Measurements from ENCODE around the gene AUTS2. TPM values are rescaled to one million over a fixed set of nuclear protein-coding genes. Genes with fewer than 3 reads are reported as not detected.
A peak's percentile ranks its signal among the peaks of the same experiment; 100 is the strongest.

The AUTS2 gene
- total and polyA plus RNA-seq, 2 donors (not counting 1 experiment from before 2014, with no cell fraction given): 0.60 to 9.1 TPM

- no peaks in the 10 kb centered on the region for H3K4me1 ChIP-seq (ENCODE audit: control insufficient read depth, extremely low read depth, insufficient read depth, low read length)
- no peaks in the 10 kb centered on the region for H4K20me1 ChIP-seq (ENCODE audit: control insufficient read depth, extremely low read depth, insufficient read depth, low read length)
- H3K79me2 ChIP-seq (ENCODE audit: control insufficient read depth, insufficient read depth, low read length): no peaks in the 10 kb centered on the region
- no peak overlapping the region for H3K27ac ChIP-seq (ENCODE audit: insufficient read depth, low read length)
- DNase-seq (ENCODE audit: low read depth in 2 of 2): no peak
- no peak overlapping the region for H3K4me2 ChIP-seq (ENCODE audit: extremely low read depth, insufficient read depth, low read length)
- H2AFZ ChIP-seq (ENCODE audit: low read length): no peak overlapping the region
- H3K9ac ChIP-seq (ENCODE audit: insufficient read depth, low read length): no peak overlapping the region
- TF ChIP-seq EZH2 (IDR thresholded peaks at IDR 0.05; ENCODE audit: low read length, missing control alignments): no peak
- TF ChIP-seq CTCF (conservative IDR thresholded peaks at IDR 0.05 in 1 of 2, IDR thresholded peaks at IDR 0.05 in 1 of 2; ENCODE audit: low read depth in 1 of 2, low read length in 2 of 2): no peak
- no peaks in the 10 kb centered on the region for H3K27me3 ChIP-seq (ENCODE audit: control insufficient read depth, insufficient read depth, low read length)
- H3K36me3 ChIP-seq (ENCODE audit: control insufficient read depth, insufficient read depth, low read length): no peaks in the 10 kb centered on the region
- H3K4me3 ChIP-seq (replicated peaks in 1 of 4; ENCODE audit: control extremely low read depth in 1 of 4, insufficient read depth in 1 of 4, low read depth in 3 of 4, low read length in 4 of 4): no peak overlapping the region
- H3K9me3 ChIP-seq (ENCODE audit: control insufficient read depth, insufficient read depth, low read depth, low read length): no peaks in the 10 kb centered on the region
Observed at GRCh38 chr7:70165477-70166170, 567.3 kb downstream of the AUTS2 start.

DNA sequence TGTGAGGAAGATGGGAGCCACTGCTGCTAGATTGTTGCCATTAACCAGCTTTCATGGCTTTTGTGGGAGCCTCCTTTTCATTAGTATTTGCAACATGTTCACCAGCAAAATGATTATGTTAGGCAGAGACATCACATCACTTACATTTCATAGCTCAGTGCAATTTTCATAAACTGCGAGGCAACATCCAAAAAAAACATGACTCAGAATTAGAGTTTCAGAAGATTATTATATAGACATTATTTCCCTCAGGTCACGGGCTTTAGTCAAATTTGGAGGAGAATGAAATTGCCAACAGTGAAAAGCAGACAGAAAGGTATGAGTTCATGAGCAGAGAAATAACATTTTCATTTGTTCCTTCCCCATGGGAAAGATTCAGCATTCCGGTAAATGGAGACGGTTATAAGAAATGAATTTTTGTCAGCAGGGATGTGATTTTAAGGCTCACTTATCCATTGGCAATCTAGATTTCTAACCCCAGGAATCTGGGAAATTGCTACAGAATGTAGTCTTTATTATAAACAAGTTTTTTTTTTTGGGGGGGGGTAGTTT is 573.2 kb downstream of the AUTS2 start:
- Histone ChIP-seq H3K4me3 (replicated peaks in 1 of 4; ENCODE audit: control extremely low read depth in 1 of 4, insufficient read depth in 1 of 4, low read depth in 3 of 4, low read length in 4 of 4) (no peak overlapping the region), H3K9me3 (ENCODE audit: control insufficient read depth, insufficient read depth, low read depth, low read length) (no peaks in the 10 kb centered on the region), H3K27me3 (ENCODE audit: control insufficient read depth, insufficient read depth, low read length) (no peaks in the 10 kb centered on the region), H3K9ac (ENCODE audit: insufficient read depth, low read length) (no peak overlapping the region), H4K20me1 (ENCODE audit: control insufficient read depth, extremely low read depth, insufficient read depth, low read length) (no peaks in the 10 kb centered on the region), H3K36me3 (ENCODE audit: control insufficient read depth, insufficient read depth, low read length) (no peaks in the 10 kb centered on the region), H3K27ac (ENCODE audit: insufficient read depth, low read length) (no peak overlapping the region), H2AFZ (ENCODE audit: low read length) (no peak overlapping the region), H3K79me2 (ENCODE audit: control insufficient read depth, insufficient read depth, low read length) (no peaks in the 10 kb centered on the region), H3K4me2 (ENCODE audit: extremely low read depth, insufficient read depth, low read length) (no peak overlapping the region), H3K4me1 (ENCODE audit: control insufficient read depth, extremely low read depth, insufficient read depth, low read length) (no peaks in the 10 kb centered on the region)
- TF ChIP-seq EZH2 (IDR thresholded peaks at IDR 0.05; ENCODE audit: low read length, missing control alignments) (no peak), CTCF (conservative IDR thresholded peaks at IDR 0.05 in 1 of 2, IDR thresholded peaks at IDR 0.05 in 1 of 2; ENCODE audit: low read depth in 1 of 2, low read length in 2 of 2) (no peak)
- DNase-seq (ENCODE audit: low read depth in 2 of 2): no peak

- H3K79me2 ChIP-seq (ENCODE audit: control insufficient read depth, insufficient read depth, low read length): no peaks in the 10 kb centered on the region
- no peak overlapping the region for H3K4me3 ChIP-seq (replicated peaks in 1 of 4; ENCODE audit: control extremely low read depth in 1 of 4, insufficient read depth in 1 of 4, low read depth in 3 of 4, low read length in 4 of 4)
- peak in 1 of 2 donors; percentile 77 for DNase-seq (ENCODE audit: low read depth in 2 of 2)
- H4K20me1 ChIP-seq (ENCODE audit: control insufficient read depth, extremely low read depth, insufficient read depth, low read length): no peaks in the 10 kb centered on the region
- no peaks in the 10 kb centered on the region for H3K27me3 ChIP-seq (ENCODE audit: control insufficient read depth, insufficient read depth, low read length)
- no peak overlapping the region for H3K9ac ChIP-seq (ENCODE audit: insufficient read depth, low read length)
- H3K4me2 ChIP-seq (ENCODE audit: extremely low read depth, insufficient read depth, low read length): no peak overlapping the region
- H3K4me1 ChIP-seq (ENCODE audit: control insufficient read depth, extremely low read depth, insufficient read depth, low read length): no peaks in the 10 kb centered on the region
- H2AFZ ChIP-seq (ENCODE audit: low read length): no peak overlapping the region
- no peak overlapping the region for H3K27ac ChIP-seq (ENCODE audit: insufficient read depth, low read length)
- no peaks in the 10 kb centered on the region for H3K9me3 ChIP-seq (ENCODE audit: control insufficient read depth, insufficient read depth, low read depth, low read length)
- no peaks in the 10 kb centered on the region for H3K36me3 ChIP-seq (ENCODE audit: control insufficient read depth, insufficient read depth, low read length)
- TF ChIP-seq CTCF (conservative IDR thresholded peaks at IDR 0.05 in 1 of 2, IDR thresholded peaks at IDR 0.05 in 1 of 2; ENCODE audit: low read depth in 1 of 2, low read length in 2 of 2) (no peak), EZH2 (IDR thresholded peaks at IDR 0.05; ENCODE audit: low read length, missing control alignments) (no peak)
Observed at GRCh38 chr7:70177166-70177565, 578.9 kb downstream of the AUTS2 start.
